Caco-2 (cell line): Measurements from ENCODE around the gene STRA8. TPM values are rescaled to one million over a fixed set of nuclear protein-coding genes. Genes with fewer than 3 reads are reported as not detected.

Source experiments
- BruUV-seq: library from RNA; stranded (reverse); fragments of 400-500 nt; replicated peaks from 2 replicates; lab custom pipeline; 2021; lab: Mats Ljungman, UMichigan
- CTCF ChIA-PET: fragments of 300-600 bp; sonication (Branson Sonifier 250); formaldehyde crosslinking; loops from one replicate; lab custom pipeline; 2022; ENCODE audit warnings: antibody characterized with exemption; lab: Charles Lee
- POLR2A ChIA-PET: fragments of 300-600 bp; sonication (Branson Sonifier 250); formaldehyde crosslinking; loops from one replicate; lab custom pipeline; 2022; ENCODE audit warnings: antibody characterized with exemption; lab: Charles Lee
- DNase-seq, 2 experiments: peaks; one replicate each; pipeline versions ENCODE4 v3.0.0 to v3.0.0-alpha.2; 2020 to 2022
- H3K27me3 ChIP-seq: replicated peaks from 2 replicates; pipeline ENCODE4 v1.6.0; 2011; ENCODE audit warnings: low read length; ENCODE audit not compliant: control insufficient read depth, insufficient read depth
- H3K36me3 ChIP-seq: 2 replicates; pipeline ENCODE4 v1.5.1; 2011; ENCODE audit warnings: low read length; ENCODE audit not compliant: control insufficient read depth, insufficient read depth
- H3K4me1 ChIP-seq: fragments of 250-450 bp; sonication (Bioruptor Pico); 2 replicates; pipeline ENCODE4 v1.5.1; 2020; ENCODE audit warnings: mild to moderate bottlenecking
- H3K4me3 ChIP-seq: 2 replicates; pipeline ENCODE4 v1.5.1; 2011; ENCODE audit warnings: low read depth, mild to moderate bottlenecking, control low read depth, low read length
- H3K9me3 ChIP-seq: fragments of 250-450 bp; sonication (Bioruptor Pico); 2 replicates; pipeline ENCODE4 v1.5.1; 2020; ENCODE audit warnings: mild to moderate bottlenecking, moderate library complexity
- H3K27ac Mint-ChIP-seq: one replicate; pipeline ENCODE4 v1.8.0; 2022; ENCODE audit warnings: mixed read lengths; ENCODE audit not compliant: unreplicated experiment
- H3K27me3 Mint-ChIP-seq: one replicate; pipeline ENCODE4 v1.8.0; 2022; ENCODE audit warnings: mixed read lengths; ENCODE audit not compliant: insufficient read depth, unreplicated experiment
- H3K36me3 Mint-ChIP-seq: one replicate; pipeline ENCODE4 v1.8.0; 2022; ENCODE audit warnings: mild to moderate bottlenecking, mixed read lengths; ENCODE audit not compliant: insufficient read depth, unreplicated experiment
- H3K4me1 Mint-ChIP-seq: one replicate; pipeline ENCODE4 v1.8.0; 2022; ENCODE audit warnings: low read depth, mixed read lengths; ENCODE audit not compliant: unreplicated experiment
- H3K4me3 Mint-ChIP-seq: one replicate; pipeline ENCODE4 v1.8.0; 2022; ENCODE audit warnings: mild to moderate bottlenecking, moderate library complexity, mixed read lengths; ENCODE audit not compliant: unreplicated experiment
- H3K9me3 Mint-ChIP-seq: one replicate; pipeline ENCODE4 v1.8.0; 2022; ENCODE audit warnings: mixed read lengths; ENCODE audit not compliant: unreplicated experiment
- intact Hi-C: fragments of 100-400 bp; cut with micrococcal nuclease; formaldehyde crosslinking; loops from one replicate; pipeline ENCODE4 v1.10.0; 2022; ENCODE audit not compliant: unreplicated experiment
- total RNA-seq: library from RNA; stranded (reverse); gene quantifications from 2 replicates; pipeline ENCODE4 v1.2.3, GENCODE V29; 2022
- TF ChIP-seq, protein P1 (sequence below), 2 experiments: fragments of 200-600 bp in 1 of 2; IDR thresholded peaks; 1 replicate in 1 of 2; 2 replicates in 1 of 2; pipeline versions ENCODE4 v1.5.1 to v1.8.0; 2011 to 2022; ENCODE audit warnings: antibody characterized with exemption in 1 of 2, control low read depth in 1 of 2, inconsistent platforms in 1 of 2, low read depth in 1 of 2, low read length in 1 of 2, mild to moderate bottlenecking in 1 of 2, moderate library complexity in 1 of 2; ENCODE audit not compliant: insufficient read depth in 1 of 2, severe bottlenecking in 1 of 2, unreplicated experiment in 1 of 2

Gene STRA8
- total RNA-seq, 1 experiment from 2014 or later: not detected

- Mint-ChIP-seq H3K4me1 (no peaks in the 10 kb centered on the region), H3K9me3 (no peaks in the 10 kb centered on the region), H3K4me3 (no peak overlapping the region), H3K36me3 (peaks cover under 1% of the 10 kb centered on the region), H3K27me3 (no peaks in the 10 kb centered on the region), H3K27ac (no peak overlapping the region)
- intact Hi-C loops: no loop called here
- TF ChIP-seq, protein P1, sequence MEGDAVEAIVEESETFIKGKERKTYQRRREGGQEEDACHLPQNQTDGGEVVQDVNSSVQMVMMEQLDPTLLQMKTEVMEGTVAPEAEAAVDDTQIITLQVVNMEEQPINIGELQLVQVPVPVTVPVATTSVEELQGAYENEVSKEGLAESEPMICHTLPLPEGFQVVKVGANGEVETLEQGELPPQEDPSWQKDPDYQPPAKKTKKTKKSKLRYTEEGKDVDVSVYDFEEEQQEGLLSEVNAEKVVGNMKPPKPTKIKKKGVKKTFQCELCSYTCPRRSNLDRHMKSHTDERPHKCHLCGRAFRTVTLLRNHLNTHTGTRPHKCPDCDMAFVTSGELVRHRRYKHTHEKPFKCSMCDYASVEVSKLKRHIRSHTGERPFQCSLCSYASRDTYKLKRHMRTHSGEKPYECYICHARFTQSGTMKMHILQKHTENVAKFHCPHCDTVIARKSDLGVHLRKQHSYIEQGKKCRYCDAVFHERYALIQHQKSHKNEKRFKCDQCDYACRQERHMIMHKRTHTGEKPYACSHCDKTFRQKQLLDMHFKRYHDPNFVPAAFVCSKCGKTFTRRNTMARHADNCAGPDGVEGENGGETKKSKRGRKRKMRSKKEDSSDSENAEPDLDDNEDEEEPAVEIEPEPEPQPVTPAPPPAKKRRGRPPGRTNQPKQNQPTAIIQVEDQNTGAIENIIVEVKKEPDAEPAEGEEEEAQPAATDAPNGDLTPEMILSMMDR (IDR thresholded peaks at IDR 0.05; ENCODE audit: insufficient read depth in 1 of 2, low read depth in 1 of 2, low read length in 1 of 2, severe bottlenecking in 1 of 2, unreplicated experiment in 1 of 2): no peak
- H3K4me1 ChIP-seq: no peaks in the 10 kb centered on the region
- POLR2A ChIA-PET: no interaction called here
- H3K9me3 ChIP-seq: no peaks in the 10 kb centered on the region
- no peak overlapping the region for H3K4me3 ChIP-seq
- no peaks in the 10 kb centered on the region for H3K27me3 ChIP-seq
- no peak for DNase-seq
- peaks cover 2% of the 10 kb centered on the region; the same call in 1 of the 2 replicates for H3K36me3 ChIP-seq
- CTCF ChIA-PET: no interaction called here
- BruUV-seq: no TSS peak
Measured at GRCh38 chr7:135192914-135193536, 40.6 kb upstream of the STRA8 start.

GRCh38 chr7:135193615-135194081 is 40.0 kb upstream of the STRA8 start:
- H3K4me1 Mint-ChIP-seq: no peaks in the 10 kb centered on the region
- ChIA-PET CTCF (no interaction called here), POLR2A (no interaction called here)
- intact Hi-C loops: no loop called here
- Histone ChIP-seq H3K9me3 (no peaks in the 10 kb centered on the region), H3K36me3 (peaks cover 2% of the 10 kb centered on the region; the same call in 1 of the 2 replicates), H3K4me3 (no peak overlapping the region), H3K4me1 (no peaks in the 10 kb centered on the region), H3K27me3 (no peaks in the 10 kb centered on the region)
- TF ChIP-seq, protein P1 (IDR thresholded peaks at IDR 0.05; ENCODE audit: insufficient read depth in 1 of 2, low read depth in 1 of 2, low read length in 1 of 2, severe bottlenecking in 1 of 2, unreplicated experiment in 1 of 2): no peak
- no TSS peak for BruUV-seq
- no peak for DNase-seq
- H3K4me3 Mint-ChIP-seq: no peak overlapping the region
- H3K36me3 Mint-ChIP-seq: no peaks in the 10 kb centered on the region
- H3K9me3 Mint-ChIP-seq: no peaks in the 10 kb centered on the region
- H3K27me3 Mint-ChIP-seq: no peaks in the 10 kb centered on the region
- H3K27ac Mint-ChIP-seq: no peak overlapping the region

DNA sequence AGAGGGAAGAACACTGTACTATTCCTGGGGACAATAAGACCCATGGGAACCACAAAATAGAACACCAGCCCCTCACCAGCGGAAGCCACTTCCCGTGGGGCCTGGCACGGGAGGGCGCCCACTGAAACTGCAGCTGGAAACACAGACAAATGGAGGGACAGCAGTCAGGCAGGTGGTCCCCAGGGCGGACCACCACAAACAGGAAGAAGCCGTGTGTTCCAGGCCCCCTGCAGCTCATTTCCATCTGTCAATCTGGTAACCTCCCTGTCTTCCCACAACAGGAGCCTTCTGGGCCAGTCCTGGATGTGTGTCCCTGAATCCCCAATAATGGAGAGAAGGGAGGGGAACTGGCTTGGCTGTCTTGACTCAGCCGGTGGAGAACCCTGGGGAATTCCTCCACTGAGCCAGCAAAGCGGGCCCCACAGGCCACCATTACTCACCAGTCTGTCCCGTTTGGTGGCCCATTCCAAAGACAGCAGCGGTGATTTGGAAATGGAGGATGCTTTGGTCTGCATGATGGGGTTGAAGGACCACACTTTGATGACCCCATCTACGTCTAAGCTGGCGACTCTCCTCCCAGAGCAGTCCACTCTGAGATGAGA is 39.0 kb upstream of the STRA8 start:
- Mint-ChIP-seq H3K27ac (no peak overlapping the region), H3K9me3 (no peaks in the 10 kb centered on the region), H3K4me1 (peaks cover 4% of the 10 kb centered on the region), H3K4me3 (no peak overlapping the region), H3K36me3 (no peaks in the 10 kb centered on the region), H3K27me3 (no peaks in the 10 kb centered on the region)
- CTCF ChIA-PET: no interaction called here
- BruUV-seq: no TSS peak
- POLR2A ChIA-PET: no interaction called here
- intact Hi-C loops: no loop called here
- Histone ChIP-seq H3K4me1 (peaks cover 7% of the 10 kb centered on the region), H3K27me3 (no peaks in the 10 kb centered on the region), H3K4me3 (no peak overlapping the region), H3K9me3 (no peaks in the 10 kb centered on the region), H3K36me3 (no peaks in the 10 kb centered on the region)
- DNase-seq: no peak
- TF ChIP-seq, protein P1 (IDR thresholded peaks at IDR 0.05; ENCODE audit: insufficient read depth in 1 of 2, low read depth in 1 of 2, low read length in 1 of 2, severe bottlenecking in 1 of 2, unreplicated experiment in 1 of 2): no peak
